Measurements from ENCODE around the gene NTM. TPM values are rescaled to one million over a fixed set of nuclear protein-coding genes. Genes with fewer than 3 reads are reported as not detected.

NTM gene
- total RNA-seq, 1 experiment from 2014 or later = 16.4 TPM

GRCh38 chr11:131628739-131629138 lies 258.3 kb downstream of the NTM start (continued):
- TF ChIP-seq MXD4 (CRISPR knock-in tag; IDR thresholded peaks at IDR 0.05; ENCODE audit: borderline replicate concordance) = no peak
- TF ChIP-seq ATF6 (CRISPR knock-in tag; IDR thresholded peaks at IDR 0.05) = no peak
- no peak for TF ChIP-seq TEAD4 (CRISPR knock-in tag; IDR thresholded peaks at IDR 0.05)
- TF ChIP-seq TEAD1 (CRISPR knock-in tag; IDR thresholded peaks at IDR 0.05) = no peak
- no peak for TF ChIP-seq NFATC4 (CRISPR knock-in tag; IDR thresholded peaks at IDR 0.05)
- TF ChIP-seq CDX4 (CRISPR knock-in tag; IDR thresholded peaks at IDR 0.05; ENCODE audit: borderline replicate concordance) = no peak
- TF ChIP-seq CBFB (CRISPR knock-in tag; IDR thresholded peaks at IDR 0.05; ENCODE audit: low read depth) = no peak
- no peak for TF ChIP-seq HMGA2 (CRISPR knock-in tag; IDR thresholded peaks at IDR 0.05)

GRCh38 chr11:131629925-131630540 lies 259.6 kb downstream of the NTM start:
- ATAC-seq (no peak), DNase-seq (ENCODE audit: low spot score) (no peak)
- TF ChIP-seq ARID4B (CRISPR knock-in tag; IDR thresholded peaks at IDR 0.05; ENCODE audit: borderline replicate concordance) = no peak
- TF ChIP-seq SOX15 (CRISPR knock-in tag; IDR thresholded peaks at IDR 0.05) = no peak
- TF ChIP-seq MAX (CRISPR knock-in tag; IDR thresholded peaks at IDR 0.05) = no peak
- ChIA-PET POLR2A (no interaction called here), CTCF (interaction anchor here (0.9 to 1.7 kb wide), 4 partner anchors 38 to 50 kb away, joined by 4 to 8 read pairs (median 6); no protein-coding TSS in a partner anchor)
- Mint-ChIP-seq H3K27ac (no peak overlapping the region), H3K36me3 (0 out of 2 replicates have a peak, but pooled peaks cover 3% of the 10 kb centered on the region), H3K4me1 (peaks cover 39% of the 10 kb centered on the region), H3K4me3 (no peak overlapping the region), H3K27me3 (ENCODE audit: low read depth) (no peaks in the 10 kb centered on the region), H3K9me3 (peaks cover 5% of the 10 kb centered on the region)

- H3K27me3 Mint-ChIP-seq (ENCODE audit: low read depth) = no peaks in the 10 kb centered on the region
- peaks cover 5% of the 10 kb centered on the region for H3K9me3 Mint-ChIP-seq
- ChIA-PET CTCF (interaction anchor here (0.7 to 1.1 kb wide), 2 partner anchors 20 to 41 kb away, joined by 3 to 4 read pairs; no protein-coding TSS in a partner anchor), POLR2A (no interaction called here)
- 0 out of 2 replicates have a peak, but pooled peaks cover 3% of the 10 kb centered on the region for H3K36me3 Mint-ChIP-seq
- no peak overlapping the region for H3K27ac Mint-ChIP-seq
- ATAC-seq (no peak), DNase-seq (ENCODE audit: low spot score) (no peak)
- H3K4me3 Mint-ChIP-seq = no peak overlapping the region
- H3K4me1 Mint-ChIP-seq = peaks cover 43% of the 10 kb centered on the region
- TF ChIP-seq SMAD4 (CRISPR knock-in tag; IDR thresholded peaks at IDR 0.05) (no peak), ZNF121 (CRISPR knock-in tag; IDR thresholded peaks at IDR 0.05) (no peak), ATF6 (CRISPR knock-in tag; IDR thresholded peaks at IDR 0.05) (no peak), E2F5 (CRISPR knock-in tag; IDR thresholded peaks at IDR 0.05) (no peak), SOX15 (CRISPR knock-in tag; IDR thresholded peaks at IDR 0.05) (no peak), ZNF512 (CRISPR knock-in tag; IDR thresholded peaks at IDR 0.05; ENCODE audit: borderline replicate concordance) (no peak), NR2C2 (CRISPR knock-in tag; IDR thresholded peaks at IDR 0.05) (no peak), ZNF263 (CRISPR knock-in tag; IDR thresholded peaks at IDR 0.05; ENCODE audit: low read depth) (no peak), CDX4 (CRISPR knock-in tag; IDR thresholded peaks at IDR 0.05; ENCODE audit: borderline replicate concordance) (no peak), MYBL2 (CRISPR knock-in tag; IDR thresholded peaks at IDR 0.05) (no peak)
These were observed 262.6 kb downstream of the NTM start for GRCh38 chr11:131632971-131633370.
